Stimulated activated CD4-positive, alpha-beta T cell treated with anti-CD3 and anti-CD28 coated beads, TNF-alpha, amount 100 ng/mL, for 4 hours (primary cell): ENCODE measurements around the gene RADIL.
A peak's percentile ranks its signal among the peaks of the same experiment; 100 is the strongest.
"Not testable (repeated sequence)": the region's sequence is repeated elsewhere in the genome, so short reads cannot be mapped to it uniquely, and the experiment has no call there.

Source experiments
- DNase-seq, 3 experiments: peaks; one replicate each; pipeline ENCODE4 v3.0.0-alpha.2; 2020; ENCODE audit warnings: low read depth in 3 of 3

Gene RADIL

GRCh38 chr7:4808565-4808964, 75.0 kb downstream of the RADIL start:
- DNase-seq: no peak

GRCh38 chr7:4808026-4808425, 75.5 kb downstream of the RADIL start:
- no peak for DNase-seq

GRCh38 chr7:4807598-4808016, 75.9 kb downstream of the RADIL start:
- DNase-seq: no peak

- DNase-seq: no peak
Measured at GRCh38 chr7:4806983-4807597, 76.4 kb downstream of the RADIL start.

- DNase-seq: no peak
Measured at GRCh38 chr7:4805984-4806300, 77.6 kb downstream of the RADIL start.

GRCh38 chr7:4805110-4805983, 78.2 kb downstream of the RADIL start:
- DNase-seq: no peak

GRCh38 chr7:4803397-4804241, 79.9 kb downstream of the RADIL start:
- DNase-seq: no peak

GRCh38 chr7:4802577-4802976, 80.9 kb downstream of the RADIL start:
- DNase-seq: not testable (repeated sequence)

GRCh38 chr7:4801839-4802231, 81.7 kb downstream of the RADIL start:
- DNase-seq: no peak

- DNase-seq: no peak
Measured at GRCh38 chr7:4800926-4801838, 82.3 kb downstream of the RADIL start.

- no peak for DNase-seq
Measured at GRCh38 chr7:4800487-4800886, 83.0 kb downstream of the RADIL start.

GRCh38 chr7:4799508-4800268, 83.8 kb downstream of the RADIL start:
- DNase-seq: no peak

GRCh38 chr7:4798706-4799235, 84.7 kb downstream of the RADIL start:
- no peak for DNase-seq

- DNase-seq: peak in 2 of 3 experiments; percentile 41 to 52
Measured at GRCh38 chr7:4797858-4798705, 85.4 kb downstream of the RADIL start.

- no peak for DNase-seq
Measured at GRCh38 chr7:4796453-4796852, 87.1 kb downstream of the RADIL start.

GRCh38 chr7:4794591-4795350, 88.7 kb downstream of the RADIL start:
- no peak for DNase-seq

GRCh38 chr7:4794171-4794570, 89.3 kb downstream of the RADIL start:
- not testable (repeated sequence) for DNase-seq

- not testable (repeated sequence) for DNase-seq
Measured at GRCh38 chr7:4793385-4793993, 90.0 kb downstream of the RADIL start.
